Measurements from ENCODE around the gene MRPS18A.

MRPS18A gene

GRCh38 chr6:43671801-43672690, 15.5 kb downstream of the MRPS18A start:
- DNase-seq (ENCODE audit: low read depth) = no peak
- TF ChIP-seq CTCF (IDR thresholded peaks at IDR 0.05; ENCODE audit: control insufficient read depth, extremely low read depth, insufficient read depth) = no peak
- H3K4me3 ChIP-seq (ENCODE audit: low read depth, low read length) = no peak overlapping the region

- no peak for TF ChIP-seq CTCF (IDR thresholded peaks at IDR 0.05; ENCODE audit: control insufficient read depth, extremely low read depth, insufficient read depth)
Observed at GRCh38 chr6:43671011-43671800, 16.4 kb downstream of the MRPS18A start.

GRCh38 chr6:43670623-43670986, 17.0 kb downstream of the MRPS18A start:
- DNase-seq (ENCODE audit: low read depth) = no peak
- TF ChIP-seq CTCF (IDR thresholded peaks at IDR 0.05; ENCODE audit: control insufficient read depth, extremely low read depth, insufficient read depth) = no peak
- no peak overlapping the region for H3K4me3 ChIP-seq (ENCODE audit: low read depth, low read length)

More at GRCh38 chr6:43671011-43671800, 16.4 kb downstream of the MRPS18A start:
- no peak overlapping the region for H3K4me3 ChIP-seq (ENCODE audit: low read depth, low read length)
- DNase-seq (ENCODE audit: low read depth) = no peak

GRCh38 chr6:43669922-43670622, 17.5 kb downstream of the MRPS18A start:
- no peak overlapping the region for H3K4me3 ChIP-seq (ENCODE audit: low read depth, low read length)
- no peak for DNase-seq (ENCODE audit: low read depth)
- TF ChIP-seq CTCF (IDR thresholded peaks at IDR 0.05; ENCODE audit: control insufficient read depth, extremely low read depth, insufficient read depth) = no peak

GRCh38 chr6:43669050-43669921, 18.3 kb downstream of the MRPS18A start:
- DNase-seq (ENCODE audit: low read depth) = no peak
- TF ChIP-seq CTCF (IDR thresholded peaks at IDR 0.05; ENCODE audit: control insufficient read depth, extremely low read depth, insufficient read depth) = no peak
- H3K4me3 ChIP-seq (ENCODE audit: low read depth, low read length) = no peak overlapping the region
